C4-2B (cell line): ENCODE measurements around the gene GIPC3.
"Not testable (repeated sequence)": the region's sequence is repeated elsewhere in the genome, so short reads cannot be mapped to it uniquely, and the experiment has no call there.

Source experiments
- H3K27ac ChIP-seq: fragments of 450-650 bp; 2 replicates; pipeline ENCODE4 v1.5.1; 2017
- ZFX ChIP-seq: fragments of 450-650 bp; IDR thresholded peaks from 2 replicates; pipeline ENCODE4 v1.6.1; 2017
- TF ChIP-seq, protein P1 (sequence below): fragments of 450-650 bp; conservative IDR thresholded peaks from 2 replicates; pipeline ENCODE4 v1.5.1; 2017; ENCODE audit warnings: mild to moderate bottlenecking

The GIPC3 gene

DNA sequence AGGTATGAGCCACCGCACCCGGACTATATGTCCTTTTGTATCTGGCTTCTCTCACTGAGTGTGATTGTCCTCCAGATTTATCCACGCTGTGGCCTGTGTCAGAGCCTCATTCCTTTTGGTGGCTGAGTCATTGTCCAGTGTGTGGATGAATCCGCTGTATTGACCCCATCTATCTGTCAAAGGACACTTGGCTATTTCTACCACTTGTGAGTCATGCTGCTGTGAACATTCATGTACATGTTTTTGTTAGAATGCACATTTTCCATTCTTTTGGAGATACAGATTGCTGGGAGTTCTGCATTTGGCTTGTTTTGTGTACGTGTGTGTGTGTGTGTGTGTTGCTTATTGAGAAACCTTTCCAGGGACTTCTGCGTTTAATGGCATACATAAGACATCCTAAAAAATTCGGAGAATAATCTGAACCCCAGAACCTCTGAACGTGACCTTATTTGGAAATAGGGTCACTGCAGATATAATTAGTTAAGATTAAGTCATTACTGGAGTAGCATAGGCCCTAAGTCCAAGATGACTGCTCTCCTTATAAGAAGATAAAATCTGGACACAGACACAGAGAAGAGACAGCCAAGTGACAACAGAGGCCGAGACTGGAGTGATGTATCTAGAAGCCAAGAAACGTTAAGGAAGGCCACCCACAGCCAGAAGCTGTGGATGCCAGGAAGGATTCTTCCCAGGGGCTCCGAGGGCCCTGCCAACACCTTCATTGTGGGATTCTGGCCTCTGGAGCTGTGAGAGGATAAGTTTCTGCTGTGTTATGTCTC is 4.9 kb upstream of the GIPC3 start:
- no peak for TF ChIP-seq ZFX
- TF ChIP-seq, protein P1, sequence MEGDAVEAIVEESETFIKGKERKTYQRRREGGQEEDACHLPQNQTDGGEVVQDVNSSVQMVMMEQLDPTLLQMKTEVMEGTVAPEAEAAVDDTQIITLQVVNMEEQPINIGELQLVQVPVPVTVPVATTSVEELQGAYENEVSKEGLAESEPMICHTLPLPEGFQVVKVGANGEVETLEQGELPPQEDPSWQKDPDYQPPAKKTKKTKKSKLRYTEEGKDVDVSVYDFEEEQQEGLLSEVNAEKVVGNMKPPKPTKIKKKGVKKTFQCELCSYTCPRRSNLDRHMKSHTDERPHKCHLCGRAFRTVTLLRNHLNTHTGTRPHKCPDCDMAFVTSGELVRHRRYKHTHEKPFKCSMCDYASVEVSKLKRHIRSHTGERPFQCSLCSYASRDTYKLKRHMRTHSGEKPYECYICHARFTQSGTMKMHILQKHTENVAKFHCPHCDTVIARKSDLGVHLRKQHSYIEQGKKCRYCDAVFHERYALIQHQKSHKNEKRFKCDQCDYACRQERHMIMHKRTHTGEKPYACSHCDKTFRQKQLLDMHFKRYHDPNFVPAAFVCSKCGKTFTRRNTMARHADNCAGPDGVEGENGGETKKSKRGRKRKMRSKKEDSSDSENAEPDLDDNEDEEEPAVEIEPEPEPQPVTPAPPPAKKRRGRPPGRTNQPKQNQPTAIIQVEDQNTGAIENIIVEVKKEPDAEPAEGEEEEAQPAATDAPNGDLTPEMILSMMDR: no peak
- H3K27ac ChIP-seq: no peak overlapping the region

DNA sequence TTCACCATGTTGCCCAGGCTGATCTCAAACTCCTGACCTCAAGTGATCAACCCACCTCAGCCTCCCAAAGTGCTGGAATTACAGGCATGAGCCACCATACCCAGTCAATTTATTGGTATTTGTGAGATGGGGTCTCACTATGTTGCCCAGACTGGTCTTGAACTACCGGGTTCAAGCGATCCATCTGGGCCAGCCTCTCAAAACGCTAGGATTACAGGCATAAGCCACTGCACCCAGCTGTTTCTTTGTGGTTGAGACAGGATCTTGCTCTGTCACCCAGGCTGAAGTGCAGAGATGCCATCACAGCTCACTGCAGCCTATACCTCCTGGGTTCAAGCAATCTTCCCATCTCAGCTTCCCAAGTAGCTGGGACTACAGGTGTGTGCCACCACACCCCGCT is 3.5 kb upstream of the GIPC3 start:
- not testable (repeated sequence) for H3K27ac ChIP-seq

DNA sequence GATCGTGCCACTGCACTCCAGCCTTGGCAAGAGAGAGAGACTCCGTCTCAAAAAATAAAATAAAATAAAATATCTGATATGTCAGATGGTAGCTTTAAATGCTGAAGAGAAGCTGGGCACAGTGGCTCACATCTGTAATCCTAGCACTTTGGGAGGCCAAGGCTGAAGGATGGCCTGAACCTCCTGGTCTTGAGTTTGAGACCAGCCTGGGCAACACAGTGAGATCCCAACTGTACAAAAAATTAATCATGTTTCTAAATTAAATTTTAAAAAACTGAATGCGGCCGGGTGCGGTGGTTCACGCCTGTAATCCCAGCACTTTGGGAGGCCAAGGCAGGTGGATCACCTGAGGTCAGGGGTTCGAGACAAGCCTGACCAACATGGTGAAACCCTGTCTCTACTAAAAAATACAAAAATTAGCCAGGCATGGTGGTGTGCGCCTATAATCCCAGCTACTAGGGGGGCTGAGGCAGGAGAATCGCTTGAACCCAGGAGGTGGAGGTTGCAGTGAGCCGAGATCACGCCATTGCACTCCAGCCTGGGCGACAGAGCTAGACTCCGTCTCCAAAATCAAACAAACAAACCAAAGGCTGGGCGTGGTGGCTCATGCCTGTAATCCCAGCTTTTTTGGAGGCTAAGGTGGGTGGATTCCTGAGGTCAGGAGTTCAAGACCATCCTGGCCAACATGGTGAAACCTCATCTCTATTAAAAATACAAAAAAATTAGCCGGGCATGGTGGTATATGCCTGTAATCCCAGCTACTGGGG is 1.1 kb upstream of the GIPC3 start:
- H3K27ac ChIP-seq: not testable (repeated sequence)

DNA sequence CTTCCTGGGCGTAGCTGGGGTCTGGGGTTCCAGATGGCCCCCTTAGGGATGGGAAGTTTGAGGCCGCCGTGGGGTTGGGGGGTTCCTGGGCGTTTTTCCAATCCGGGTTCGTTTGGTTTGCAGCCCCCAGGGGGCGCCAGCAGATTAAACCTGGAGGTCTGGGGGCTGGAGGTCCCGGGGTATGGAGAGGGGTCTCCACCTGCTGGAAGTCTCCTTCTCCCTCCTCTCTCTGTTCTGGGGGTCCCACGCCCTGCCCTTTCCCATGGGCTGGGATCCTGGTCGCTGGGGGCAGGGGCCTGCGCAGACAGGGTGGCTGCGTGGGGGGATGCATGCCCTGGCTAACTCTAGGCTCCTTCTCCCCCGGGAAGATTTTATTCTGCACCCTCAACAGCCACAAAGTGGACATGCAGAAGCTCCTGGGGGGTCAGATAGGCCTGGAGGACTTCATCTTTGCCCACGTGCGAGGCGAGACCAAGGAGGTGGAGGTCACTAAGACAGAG is 899 bp downstream of the GIPC3 start:
- TF ChIP-seq ZFX: no peak
- TF ChIP-seq, protein P1: no peak; the same call in 1 of the 2 replicates
- H3K27ac ChIP-seq: no peak overlapping the region

DNA sequence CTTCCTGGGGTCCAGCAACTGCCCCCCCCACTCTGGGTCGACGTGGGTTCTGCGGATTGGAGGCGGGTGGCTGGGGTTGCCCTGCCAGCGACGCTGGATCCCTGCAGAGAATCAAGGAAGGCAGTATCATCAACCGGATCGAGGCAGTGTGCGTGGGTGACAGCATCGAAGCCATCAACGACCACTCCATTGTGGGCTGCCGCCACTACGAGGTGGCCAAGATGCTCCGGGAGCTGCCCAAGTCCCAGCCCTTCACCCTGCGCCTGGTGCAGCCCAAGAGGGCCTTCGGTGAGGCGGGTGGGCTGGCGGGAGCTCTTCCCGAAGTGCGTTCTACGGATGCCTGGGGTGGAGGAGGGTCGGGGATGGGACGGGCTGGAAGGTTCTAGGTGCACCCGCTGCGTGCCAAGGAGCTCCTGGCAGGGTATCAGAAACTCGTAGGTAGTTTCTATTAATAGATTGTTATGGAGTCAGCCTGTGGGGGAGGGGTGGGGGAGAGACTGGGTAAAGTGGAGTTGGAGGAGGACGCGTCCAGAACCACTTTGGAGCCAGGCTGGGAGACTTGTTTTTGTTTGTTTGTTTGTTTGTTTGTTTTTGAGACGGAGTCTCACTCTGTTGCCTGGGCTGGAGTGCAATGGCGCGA is 1.5 kb downstream of the GIPC3 start:
- TF ChIP-seq, protein P1: no peak
- TF ChIP-seq ZFX: no peak
- H3K27ac ChIP-seq: no peak overlapping the region

DNA sequence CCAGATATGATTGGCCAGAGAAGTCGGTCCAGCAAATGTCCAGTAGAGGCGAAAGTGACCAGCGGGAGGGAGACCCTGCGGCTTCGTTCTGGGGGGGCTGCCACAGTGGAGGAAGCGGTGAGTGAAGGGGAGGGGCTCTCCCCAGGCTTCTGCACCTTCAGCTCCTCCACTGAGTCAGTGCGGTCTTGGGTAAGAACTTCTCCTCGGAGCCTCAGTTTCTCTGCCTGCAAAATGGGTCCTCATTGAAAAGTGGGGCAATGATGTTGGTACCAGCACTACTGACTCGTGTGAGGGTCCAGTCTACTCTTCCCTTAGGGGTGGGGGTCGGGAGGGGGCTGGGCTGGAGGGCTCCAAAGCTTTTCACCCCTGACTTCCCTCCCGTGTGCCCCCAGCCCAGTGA is 4.2 kb downstream of the GIPC3 start:
- TF ChIP-seq, protein P1: no peak
- TF ChIP-seq ZFX: no peak
- no peak overlapping the region for H3K27ac ChIP-seq

DNA sequence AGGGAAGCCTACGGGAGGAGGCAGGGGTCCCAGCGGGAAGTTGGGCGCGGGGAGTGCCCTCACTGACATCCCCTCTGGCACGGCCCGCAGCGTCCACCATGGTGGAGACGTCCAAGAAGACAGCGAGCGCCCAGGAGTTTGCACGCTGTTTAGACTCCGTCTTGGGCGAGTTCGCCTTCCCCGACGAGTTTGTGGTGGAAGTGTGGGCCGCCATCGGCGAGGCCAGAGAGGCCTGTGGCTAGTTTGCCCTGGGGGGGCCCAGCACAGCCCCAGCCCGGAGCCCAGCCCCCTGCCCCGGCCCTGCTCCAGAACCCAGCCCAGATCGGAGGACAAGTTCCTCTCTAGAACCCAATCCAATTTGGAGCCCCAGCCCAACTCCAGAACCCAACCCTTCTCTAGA is 4.7 kb downstream of the GIPC3 start:
- no peak for TF ChIP-seq ZFX
- TF ChIP-seq, protein P1: no peak
- no peak overlapping the region for H3K27ac ChIP-seq

DNA sequence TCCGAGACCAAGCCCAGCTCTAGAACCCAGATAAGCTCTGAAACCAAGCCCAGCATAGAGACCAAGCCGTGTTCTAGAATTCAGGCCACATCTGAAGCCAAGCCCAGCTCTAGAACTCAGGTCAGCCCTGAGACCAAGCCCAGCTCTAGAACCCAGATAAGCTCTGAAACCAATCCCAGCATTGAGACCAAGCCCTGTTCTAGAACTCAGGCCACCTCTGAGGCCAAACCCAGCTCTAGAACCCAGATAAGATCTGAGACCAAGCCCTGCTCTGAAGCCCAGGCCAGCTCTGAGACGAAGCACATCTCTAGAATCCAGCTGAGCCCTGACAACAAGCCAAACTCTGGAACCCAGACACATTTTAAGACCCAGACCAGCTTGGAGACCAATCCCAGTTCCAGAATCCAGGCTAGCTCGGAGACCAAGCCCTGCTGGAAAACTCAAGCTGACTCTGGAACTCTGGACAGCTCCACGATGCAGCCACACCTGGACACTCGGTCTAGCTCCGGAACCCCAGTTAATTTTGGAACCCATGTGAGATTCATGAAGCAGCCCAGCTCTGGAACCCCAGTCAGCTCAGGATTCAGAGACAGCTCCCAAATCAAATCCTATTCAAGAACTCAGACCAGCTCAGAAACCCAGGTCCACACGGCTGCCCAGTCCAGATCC is 5.8 kb downstream of the GIPC3 start:
- TF ChIP-seq ZFX: no peak
- TF ChIP-seq, protein P1: no peak
- no peak overlapping the region for H3K27ac ChIP-seq
